PC-3 (cell line): ENCODE results near the gene SLC16A3. TPM values are rescaled to one million over a fixed set of nuclear protein-coding genes. Genes with fewer than 3 reads are reported as not detected.

ENCODE experiments used
- ATAC-seq: fragments of 200-7000 bp; cut with Tn5 transposase; 2 replicates; pipeline ENCODE4 v1.9.1; 2020; ENCODE audit warnings: mild to moderate bottlenecking, moderate library complexity
- BruUV-seq: library from RNA; stranded (reverse); fragments of 400-500 nt; replicated peaks from 2 replicates; lab custom pipeline; 2021; lab: Mats Ljungman, UMichigan
- CTCF ChIA-PET: fragments of 300-600 bp; sonication (Branson Sonifier 250); formaldehyde crosslinking; loops from one replicate; lab custom pipeline; 2022; ENCODE audit warnings: antibody characterized with exemption; lab: Charles Lee
- POLR2A ChIA-PET: fragments of 300-600 bp; sonication (Branson Sonifier 250); formaldehyde crosslinking; loops from one replicate; lab custom pipeline; 2022; ENCODE audit warnings: antibody characterized with exemption; ENCODE audit not compliant: unreplicated experiment; lab: Charles Lee
- DNase-seq: peaks from one replicate; pipeline ENCODE4 v3.0.0-alpha.2; 2015
- H2AFZ ChIP-seq: fragments of 300-600 bp; sonication (generic); 2 replicates; pipeline ENCODE4 v1.6.0; 2016; ENCODE audit warnings: antibody characterized with exemption, low read length
- H3F3A ChIP-seq: fragments of 300-600 bp; sonication (generic); one replicate; pipeline ENCODE4 v1.6.0; 2017; ENCODE audit warnings: antibody characterized with exemption, low read length, control low read depth, mild to moderate bottlenecking; ENCODE audit not compliant: unreplicated experiment
- H3K27ac ChIP-seq: fragments of 300-600 bp; sonication (generic); 2 replicates; pipeline ENCODE4 v1.5.1; 2016; ENCODE audit warnings: mild to moderate bottlenecking, low read length
- H3K27me3 ChIP-seq: fragments of 300-600 bp; sonication (generic); 2 replicates; pipeline ENCODE4 v1.6.1; 2016; ENCODE audit warnings: low read length, mixed read lengths
- H3K36me3 ChIP-seq: fragments of 300-600 bp; sonication (generic); 2 replicates; pipeline ENCODE4 v1.6.1; 2016; ENCODE audit warnings: low read depth, mixed run types, low read length, mixed read lengths
- H3K4me1 ChIP-seq: fragments of 300-600 bp; sonication (generic); 2 replicates; pipeline ENCODE4 v1.5.1; 2016; ENCODE audit warnings: low read length; ENCODE audit not compliant: insufficient read depth
- H3K4me2 ChIP-seq: fragments of 300-600 bp; sonication (generic); 2 replicates; pipeline ENCODE4 v1.6.0; 2016; ENCODE audit warnings: low read length
- H3K4me3 ChIP-seq: fragments of 300-600 bp; sonication (generic); 2 replicates; pipeline ENCODE4 v1.5.1; 2016; ENCODE audit warnings: mild to moderate bottlenecking, low read length, mixed read lengths
- H3K79me2 ChIP-seq: fragments of 300-600 bp; sonication (generic); 2 replicates; pipeline ENCODE4 v1.6.1; 2017; ENCODE audit warnings: low read length, mixed read lengths
- H3K9ac ChIP-seq: fragments of 300-600 bp; sonication (generic); 2 replicates; pipeline ENCODE4 v1.6.0; 2016; ENCODE audit warnings: mild to moderate bottlenecking, low read length
- H3K9me2 ChIP-seq: fragments of 300-600 bp; sonication (generic); replicated peaks from 2 replicates; pipeline ENCODE4 v1.6.1; 2016; ENCODE audit warnings: mixed run types, low read length, mixed read lengths
- H3K9me3 ChIP-seq: fragments of 300-600 bp; sonication (generic); 2 replicates; pipeline ENCODE4 v1.6.1; 2016; ENCODE audit warnings: low read length, mixed read lengths
- H4K20me1 ChIP-seq: fragments of 300-600 bp; sonication (generic); 2 replicates; pipeline ENCODE4 v1.6.1; 2016; ENCODE audit warnings: low read length, mixed read lengths
- EZH2 ChIP-seq: fragments of 300-600 bp; sonication (generic); IDR thresholded peaks from one replicate; pipeline ENCODE4 v1.6.1; 2017; ENCODE audit warnings: antibody characterized with exemption, mild to moderate bottlenecking, low read length; ENCODE audit not compliant: unreplicated experiment
- EZH2phosphoT487 ChIP-seq: fragments of 300-600 bp; sonication (generic); IDR thresholded peaks from 2 replicates; pipeline ENCODE4 v1.6.1; 2018; ENCODE audit warnings: mild to moderate bottlenecking, antibody characterized with exemption, low read length, borderline replicate concordance
- intact Hi-C: fragments of 100-400 bp; cut with micrococcal nuclease; formaldehyde crosslinking; loops from 2 replicates; pipeline ENCODE4 v1.9.0; 2023
- total RNA-seq: library from RNA; depleted of rRNA; stranded (reverse); fragments of >200 nt; gene quantifications from 2 replicates; pipeline ENCODE4 v1.2.3, GENCODE V29; 2014
- TF ChIP-seq, protein P1 (sequence below): fragments of 300-600 bp; sonication (generic); conservative IDR thresholded peaks from 2 replicates; pipeline ENCODE4 v1.5.1; 2017; ENCODE audit warnings: antibody characterized with exemption, low read depth, mild to moderate bottlenecking, low read length

Gene SLC16A3
- total RNA-seq, 1 experiment from 2014 or later: 286 TPM

DNA sequence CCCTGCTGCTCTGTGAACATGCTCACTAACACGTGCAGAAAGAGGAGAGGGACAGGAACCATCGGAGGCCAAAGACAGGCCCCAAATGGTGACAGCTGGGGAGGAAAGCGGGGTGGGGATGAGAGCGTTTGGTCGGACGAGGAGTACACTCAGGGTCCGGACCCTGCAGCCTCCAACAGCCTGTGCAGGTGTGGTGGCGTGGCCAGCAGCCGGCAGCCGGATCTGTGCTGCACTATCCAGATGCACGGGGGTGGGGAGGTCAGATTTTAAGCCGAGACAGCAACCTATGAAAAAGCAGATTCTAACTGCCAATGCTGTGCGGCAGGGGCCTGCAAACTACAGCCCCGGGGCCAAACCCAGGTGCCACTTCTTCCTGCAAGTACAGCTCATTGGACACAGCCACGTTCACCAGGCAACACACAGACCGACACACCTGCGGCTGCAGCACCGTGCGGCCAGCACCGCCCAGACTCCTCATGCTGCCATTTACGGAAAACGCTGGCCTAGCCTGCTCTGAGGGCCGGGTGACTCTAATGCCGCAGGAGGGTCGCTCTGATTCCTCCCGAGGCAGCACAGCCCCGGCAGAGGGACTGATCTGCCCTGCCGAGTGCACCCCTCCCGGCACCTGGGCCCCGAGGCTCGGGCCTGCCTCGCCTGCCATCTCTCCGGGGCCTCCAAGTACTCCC, 21.2 kb downstream of the SLC16A3 start:
- no peaks in the 10 kb centered on the region for H3K9me2 ChIP-seq
- POLR2A ChIA-PET: no interaction called here

DNA sequence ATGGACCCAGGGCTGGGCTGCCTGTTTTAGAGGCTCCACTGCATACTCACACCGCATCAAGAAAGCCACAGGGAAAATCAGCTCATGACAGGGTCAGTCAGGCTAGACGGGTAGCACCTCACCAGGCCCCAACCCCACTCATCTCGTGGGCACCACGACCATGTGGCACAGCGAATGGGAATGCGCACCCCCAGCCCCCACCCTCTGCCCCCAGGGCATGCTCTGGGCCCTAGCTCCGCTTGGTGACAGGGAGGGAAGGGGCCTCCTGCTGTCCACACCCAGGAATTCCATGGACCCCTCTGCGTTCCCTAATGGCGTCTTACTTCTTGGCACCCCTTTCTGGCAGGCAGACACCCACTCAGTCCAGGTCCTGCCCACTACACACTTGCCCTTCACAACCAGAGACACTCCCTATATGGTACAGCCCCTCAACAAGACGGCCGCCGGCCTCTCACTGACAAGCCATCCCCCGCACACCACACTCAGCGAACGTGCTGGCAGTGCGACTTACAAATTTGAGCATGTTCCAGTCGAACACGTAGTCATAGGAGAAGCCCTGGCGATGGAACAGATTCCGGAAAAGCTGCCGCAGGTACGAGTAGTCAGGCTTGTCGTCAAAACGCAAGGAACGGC, 22.1 kb downstream of the SLC16A3 start:
- H3K4me2 ChIP-seq: no peak overlapping the region
- H3K9me2 ChIP-seq: no peaks in the 10 kb centered on the region
- TF ChIP-seq EZH2phosphoT487 (no peak), EZH2 (no peak)
- TF ChIP-seq, protein P1, sequence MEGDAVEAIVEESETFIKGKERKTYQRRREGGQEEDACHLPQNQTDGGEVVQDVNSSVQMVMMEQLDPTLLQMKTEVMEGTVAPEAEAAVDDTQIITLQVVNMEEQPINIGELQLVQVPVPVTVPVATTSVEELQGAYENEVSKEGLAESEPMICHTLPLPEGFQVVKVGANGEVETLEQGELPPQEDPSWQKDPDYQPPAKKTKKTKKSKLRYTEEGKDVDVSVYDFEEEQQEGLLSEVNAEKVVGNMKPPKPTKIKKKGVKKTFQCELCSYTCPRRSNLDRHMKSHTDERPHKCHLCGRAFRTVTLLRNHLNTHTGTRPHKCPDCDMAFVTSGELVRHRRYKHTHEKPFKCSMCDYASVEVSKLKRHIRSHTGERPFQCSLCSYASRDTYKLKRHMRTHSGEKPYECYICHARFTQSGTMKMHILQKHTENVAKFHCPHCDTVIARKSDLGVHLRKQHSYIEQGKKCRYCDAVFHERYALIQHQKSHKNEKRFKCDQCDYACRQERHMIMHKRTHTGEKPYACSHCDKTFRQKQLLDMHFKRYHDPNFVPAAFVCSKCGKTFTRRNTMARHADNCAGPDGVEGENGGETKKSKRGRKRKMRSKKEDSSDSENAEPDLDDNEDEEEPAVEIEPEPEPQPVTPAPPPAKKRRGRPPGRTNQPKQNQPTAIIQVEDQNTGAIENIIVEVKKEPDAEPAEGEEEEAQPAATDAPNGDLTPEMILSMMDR: no peak
- no peak overlapping the region for H2AFZ ChIP-seq
- no TSS peak for BruUV-seq
- POLR2A ChIA-PET: no interaction called here
- no peaks in the 10 kb centered on the region for H3K27me3 ChIP-seq
- H3K9ac ChIP-seq: no peak overlapping the region
- peaks cover 26% of the 10 kb centered on the region for H3F3A ChIP-seq
- DNase-seq (no peak), ATAC-seq (no peak)
- no peak overlapping the region for H3K27ac ChIP-seq
- peaks cover 25% of the 10 kb centered on the region; the same call in 1 of the 2 replicates for H4K20me1 ChIP-seq
- no peak overlapping the region for H3K4me3 ChIP-seq
- no peaks in the 10 kb centered on the region for H3K9me3 ChIP-seq
- peaks cover 79% of the 10 kb centered on the region for H3K36me3 ChIP-seq
- H3K79me2 ChIP-seq: peaks cover 50% of the 10 kb centered on the region
- intact Hi-C loops: no loop called here
- H3K4me1 ChIP-seq: peaks cover 24% of the 10 kb centered on the region
- CTCF ChIA-PET: interaction anchor here (0.5 kb wide), 1 partner anchor 25 kb away, joined by 6 read pairs; no protein-coding TSS in a partner anchor

More for the DNA sequence above, 21.2 kb downstream of the SLC16A3 start:
- intact Hi-C loops: loop anchor here (10.0 kb wide), 1 partner anchor 205 kb away; the partner anchor contains the start of genes CYBC1 and NARF
- ATAC-seq (no peak), DNase-seq (no peak)
- Histone ChIP-seq H3K4me2 (no peak overlapping the region), H4K20me1 (peaks cover 17% of the 10 kb centered on the region; the same call in 1 of the 2 replicates), H3K79me2 (peaks cover 46% of the 10 kb centered on the region), H2AFZ (no peak overlapping the region), H3K36me3 (peaks cover 79% of the 10 kb centered on the region), H3K9ac (no peak overlapping the region), H3K4me1 (peaks cover 28% of the 10 kb centered on the region), H3K27me3 (no peaks in the 10 kb centered on the region), H3K9me3 (no peaks in the 10 kb centered on the region), H3K27ac (no peak overlapping the region), H3F3A (peaks cover 30% of the 10 kb centered on the region), H3K4me3 (no peak overlapping the region)
- TF ChIP-seq EZH2 (no peak), EZH2phosphoT487 (no peak)
- TF ChIP-seq, protein P1: no peak
- CTCF ChIA-PET: no interaction called here
- BruUV-seq: no TSS peak
